ENCODE data around the gene GRK6.

DNA sequence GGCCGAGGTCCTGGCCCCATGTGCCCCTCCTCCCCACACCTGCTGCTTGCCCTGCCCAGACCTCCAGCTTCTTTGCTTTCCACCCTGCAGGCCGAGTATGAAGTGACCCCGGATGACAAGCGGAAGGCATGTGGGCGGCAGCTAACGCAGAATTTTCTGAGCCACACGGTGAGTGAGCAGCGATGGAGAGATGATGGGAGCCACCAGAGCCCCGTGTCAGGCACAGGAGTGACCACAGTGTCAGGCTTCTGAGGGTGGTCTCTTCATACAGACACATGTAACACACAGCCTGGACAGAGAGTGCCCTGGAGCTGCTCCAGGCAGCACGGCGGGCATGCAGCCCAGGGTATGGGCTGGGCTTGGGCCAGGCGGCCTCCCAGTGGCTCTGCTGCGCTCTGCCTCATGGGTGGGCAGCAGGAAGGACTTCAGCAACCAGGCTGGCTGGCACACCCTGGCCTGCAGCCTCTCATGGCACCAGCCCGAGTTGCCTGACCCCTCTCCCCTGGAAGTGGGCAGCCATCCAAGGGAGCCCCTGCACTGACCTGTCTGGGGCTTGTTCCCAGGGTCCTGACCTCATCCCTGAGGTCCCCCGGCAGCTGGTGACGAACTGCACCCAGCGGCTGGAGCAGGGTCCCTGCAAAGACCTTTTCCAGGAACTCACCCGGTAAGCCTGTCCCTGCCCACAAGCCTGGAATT lies 5.8 kb downstream of the GRK6 start:
- TF ChIP-seq EZH2 (optimal IDR thresholded peaks at IDR 0.05; ENCODE audit: low read depth, low read length) (no peak), CTCF (IDR thresholded peaks at IDR 0.05; ENCODE audit: low read length) (no peak), EZH2phosphoT487 (IDR thresholded peaks at IDR 0.05; ENCODE audit: low read length) (no peak)
